H7 (cell line): ENCODE measurements around the gene LRRN2. TPM values are rescaled to one million over a fixed set of nuclear protein-coding genes. Genes with fewer than 3 reads are reported as not detected.
"Not testable (repeated sequence)": the region's sequence is repeated elsewhere in the genome, so short reads cannot be mapped to it uniquely, and the experiment has no call there.

Experiments
- DNase-seq: peaks from one replicate; pipeline ENCODE4 v3.0.0; 2012
- H3K27me3 ChIP-seq: 2 replicates; pipeline ENCODE4 v1.6.0; 2011; ENCODE audit warnings: mild to moderate bottlenecking, low read length; ENCODE audit not compliant: control insufficient read depth, insufficient read depth
- H3K36me3 ChIP-seq: replicated peaks from 2 replicates; pipeline ENCODE4 v1.5.1; 2011; ENCODE audit warnings: low read length; ENCODE audit not compliant: control insufficient read depth, insufficient read depth
- H3K4me3 ChIP-seq: 2 replicates; pipeline ENCODE4 v1.5.1; 2011; ENCODE audit warnings: low read depth, mild to moderate bottlenecking, control low read depth, low read length, moderate library complexity; ENCODE audit not compliant: insufficient read depth
- total RNA-seq: library from RNA; depleted of rRNA; stranded (reverse); fragments of >200 nt; shearing (Covaris generic); gene quantifications from 2 replicates; pipeline ENCODE4 v1.2.3, GENCODE V29; 2014; rRNA removed

The LRRN2 gene
- total RNA-seq, 1 experiment from 2014 or later, result 20.6 TPM

DNA sequence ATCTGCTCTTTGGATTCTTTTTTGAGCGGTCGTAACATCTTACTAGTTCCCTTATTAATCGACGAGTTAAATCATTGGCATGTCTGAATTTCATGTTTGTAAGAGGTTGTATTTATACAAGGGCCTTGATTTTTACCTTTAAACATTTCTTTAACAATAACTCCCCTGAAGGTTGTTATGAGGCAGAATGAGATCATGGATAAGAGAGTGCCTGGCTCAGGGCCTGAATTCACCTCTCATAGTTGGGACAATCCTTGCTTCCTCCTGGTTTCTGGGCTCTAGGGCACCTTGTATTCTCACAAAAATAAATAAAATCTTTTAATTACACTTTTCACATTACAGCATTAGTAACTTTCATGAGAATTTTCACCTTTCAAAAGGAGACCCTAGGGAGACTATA, 113.9 kb downstream of the LRRN2 start:
- Histone ChIP-seq H3K27me3 (no peaks in the 10 kb centered on the region), H3K4me3 (no peak overlapping the region), H3K36me3 (no peaks in the 10 kb centered on the region)
- DNase-seq, result no peak

- no peaks in the 10 kb centered on the region for H3K27me3 ChIP-seq
- no peak overlapping the region for H3K4me3 ChIP-seq
- H3K36me3 ChIP-seq, result no peaks in the 10 kb centered on the region
- no peak for DNase-seq
These were observed 114.4 kb downstream of the LRRN2 start for GRCh38 chr1:204571128-204571527.

DNA sequence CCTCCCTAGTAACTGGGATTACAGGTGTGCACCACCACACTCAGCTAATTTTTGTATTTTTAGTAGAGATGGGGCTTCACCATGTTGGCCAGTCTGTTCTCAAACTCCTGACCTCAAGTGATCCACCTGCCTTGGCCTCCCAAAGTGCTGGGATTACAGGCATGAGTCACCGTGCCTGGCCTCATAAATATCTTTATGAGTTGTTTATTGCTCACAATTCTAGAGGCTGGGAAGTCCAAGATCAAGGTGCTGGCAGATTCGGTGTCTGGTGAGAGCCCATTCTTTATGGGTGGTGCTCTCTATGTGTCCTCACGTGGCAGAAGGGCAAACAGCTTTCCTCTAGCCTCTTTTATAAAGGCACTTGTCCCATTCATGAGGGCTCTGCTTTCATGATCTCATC, 115.5 kb downstream of the LRRN2 start:
- H3K27me3 ChIP-seq, DNase-seq, H3K4me3 ChIP-seq, H3K36me3 ChIP-seq: not testable (repeated sequence)

- H3K4me3 ChIP-seq, result no peak overlapping the region
- no peaks in the 10 kb centered on the region for H3K27me3 ChIP-seq
- no peak for DNase-seq
- no peaks in the 10 kb centered on the region for H3K36me3 ChIP-seq
These were observed 116.1 kb downstream of the LRRN2 start for GRCh38 chr1:204569478-204569877.

GRCh38 chr1:204568576-204569315, 116.8 kb downstream of the LRRN2 start:
- no peaks in the 10 kb centered on the region for H3K27me3 ChIP-seq
- H3K4me3 ChIP-seq, result no peak overlapping the region
- H3K36me3 ChIP-seq, result no peaks in the 10 kb centered on the region
- no peak for DNase-seq

Other genes with a start within 250 kb of the LRRN2 start
- 14.7 and 18.1 TPM in 2 replicates for gene PIK3C2B, start 190.9 kb downstream of the LRRN2 start, total RNA-seq
- 15.9 and 17.6 TPM in 2 replicates for gene MDM4, start 169.3 kb downstream of the LRRN2 start, total RNA-seq
- gene NFASC, start 185.1 kb upstream of the LRRN2 start, total RNA-seq, result 22.4 and 23.6 TPM in 2 replicates